ENCODE measurements around the gene SLC12A8. TPM values are rescaled to one million over a fixed set of nuclear protein-coding genes. Genes with fewer than 3 reads are reported as not detected.

The SLC12A8 gene
- total RNA-seq, 2 donors from 2014 or later = 20.7 to 33.7 TPM

- Histone ChIP-seq H3K27me3 (no peaks in the 10 kb centered on the region), H3K9ac (ENCODE audit: low read depth in 2 of 2, low read length in 2 of 2) (no peak overlapping the region), H3K4me1 (no peaks in the 10 kb centered on the region), H3K4me3 (no peak overlapping the region), H3K9me3 (no peaks in the 10 kb centered on the region), H3K36me3 (no peaks in the 10 kb centered on the region), H3K27ac (no peak overlapping the region)
- intact Hi-C loops (cut with DNase I) = no loop called here
- no peak for DNase-seq
- TF ChIP-seq, protein P1, sequence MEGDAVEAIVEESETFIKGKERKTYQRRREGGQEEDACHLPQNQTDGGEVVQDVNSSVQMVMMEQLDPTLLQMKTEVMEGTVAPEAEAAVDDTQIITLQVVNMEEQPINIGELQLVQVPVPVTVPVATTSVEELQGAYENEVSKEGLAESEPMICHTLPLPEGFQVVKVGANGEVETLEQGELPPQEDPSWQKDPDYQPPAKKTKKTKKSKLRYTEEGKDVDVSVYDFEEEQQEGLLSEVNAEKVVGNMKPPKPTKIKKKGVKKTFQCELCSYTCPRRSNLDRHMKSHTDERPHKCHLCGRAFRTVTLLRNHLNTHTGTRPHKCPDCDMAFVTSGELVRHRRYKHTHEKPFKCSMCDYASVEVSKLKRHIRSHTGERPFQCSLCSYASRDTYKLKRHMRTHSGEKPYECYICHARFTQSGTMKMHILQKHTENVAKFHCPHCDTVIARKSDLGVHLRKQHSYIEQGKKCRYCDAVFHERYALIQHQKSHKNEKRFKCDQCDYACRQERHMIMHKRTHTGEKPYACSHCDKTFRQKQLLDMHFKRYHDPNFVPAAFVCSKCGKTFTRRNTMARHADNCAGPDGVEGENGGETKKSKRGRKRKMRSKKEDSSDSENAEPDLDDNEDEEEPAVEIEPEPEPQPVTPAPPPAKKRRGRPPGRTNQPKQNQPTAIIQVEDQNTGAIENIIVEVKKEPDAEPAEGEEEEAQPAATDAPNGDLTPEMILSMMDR (IDR thresholded peaks at IDR 0.05) = no peak
These were observed 101.6 kb downstream of the SLC12A8 start for GRCh38 chr3:125110876-125111480.

- no peak overlapping the region for H3K4me3 ChIP-seq
- TF ChIP-seq, protein P1 (IDR thresholded peaks at IDR 0.05) = no peak
- no peak for DNase-seq
- no peaks in the 10 kb centered on the region for H3K27me3 ChIP-seq
- H3K36me3 ChIP-seq = no peaks in the 10 kb centered on the region
- intact Hi-C loops (cut with DNase I) = no loop called here
- H3K27ac ChIP-seq = no peak overlapping the region
- no peak overlapping the region for H3K9ac ChIP-seq (ENCODE audit: low read depth in 2 of 2, low read length in 2 of 2)
- no peaks in the 10 kb centered on the region for H3K9me3 ChIP-seq
- no peaks in the 10 kb centered on the region for H3K4me1 ChIP-seq
These were observed 102.3 kb downstream of the SLC12A8 start for GRCh38 chr3:125110016-125110875.

DNA sequence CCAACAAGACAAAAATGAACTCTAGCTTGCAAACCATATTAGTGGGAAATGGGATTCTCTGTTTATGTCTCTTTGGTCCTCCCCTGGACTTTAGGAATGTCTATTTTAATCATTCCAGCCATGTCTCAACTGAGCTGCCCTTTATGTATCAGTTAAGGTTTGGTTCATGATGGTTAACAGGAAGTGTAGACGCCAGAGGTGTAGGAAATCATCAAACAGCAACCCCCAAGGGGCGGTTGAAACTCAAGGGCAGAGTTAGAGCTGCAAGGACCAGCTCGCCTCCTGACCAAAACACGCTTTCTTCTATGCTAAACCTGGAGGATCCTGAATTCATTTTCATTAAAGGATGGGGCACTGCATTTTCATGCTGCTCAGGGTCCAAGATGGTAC lies 103.0 kb downstream of the SLC12A8 start:
- intact Hi-C loops (cut with DNase I) = no loop called here
- Histone ChIP-seq H3K36me3 (no peaks in the 10 kb centered on the region), H3K9ac (ENCODE audit: low read depth in 2 of 2, low read length in 2 of 2) (no peak overlapping the region), H3K4me1 (no peaks in the 10 kb centered on the region), H3K27me3 (no peaks in the 10 kb centered on the region), H3K4me3 (no peak overlapping the region), H3K9me3 (no peaks in the 10 kb centered on the region), H3K27ac (no peak overlapping the region)
- TF ChIP-seq, protein P1 (IDR thresholded peaks at IDR 0.05) = no peak
- DNase-seq = no peak

DNA sequence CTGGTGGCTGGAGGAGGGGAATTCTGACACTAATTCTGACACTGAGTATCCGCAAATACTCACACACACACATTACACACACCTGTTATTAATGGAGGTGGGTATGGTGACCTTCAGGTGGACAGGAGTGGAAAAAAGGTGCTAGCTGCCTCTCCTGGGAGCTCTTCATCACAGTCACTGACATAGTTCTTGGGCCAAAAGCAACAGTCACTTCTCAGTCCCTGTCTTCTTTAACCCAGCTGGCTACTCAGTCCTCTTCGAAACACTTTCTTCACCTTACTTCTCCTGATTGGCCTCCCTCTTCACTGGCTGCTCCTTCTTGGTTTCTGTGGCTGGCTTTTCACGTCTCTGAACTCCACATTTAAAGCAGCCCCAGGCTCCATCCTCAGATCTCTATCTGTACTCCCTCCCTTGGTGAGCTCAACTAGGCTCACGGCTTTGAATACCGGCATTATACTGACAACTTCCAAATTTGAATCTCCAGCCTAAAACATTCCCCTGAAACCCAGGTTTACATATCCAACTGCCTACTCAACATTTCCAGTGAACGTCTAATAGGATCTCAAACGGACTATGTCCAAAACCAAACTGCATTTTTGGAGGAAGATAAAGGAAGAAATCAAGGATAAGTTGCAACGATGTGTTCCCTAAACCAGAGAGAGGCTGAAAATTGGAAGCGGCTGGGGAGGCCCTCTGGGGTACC lies 103.6 kb downstream of the SLC12A8 start:
- intact Hi-C loops (cut with DNase I) = no loop called here
- no peaks in the 10 kb centered on the region for H3K27me3 ChIP-seq
- no peaks in the 10 kb centered on the region for H3K9me3 ChIP-seq
- no peak overlapping the region for H3K4me3 ChIP-seq
- no peak for DNase-seq
- no peaks in the 10 kb centered on the region for H3K36me3 ChIP-seq
- TF ChIP-seq, protein P1 (IDR thresholded peaks at IDR 0.05) = no peak
- H3K27ac ChIP-seq = no peak overlapping the region
- no peak overlapping the region for H3K9ac ChIP-seq (ENCODE audit: low read depth in 2 of 2, low read length in 2 of 2)
- no peaks in the 10 kb centered on the region for H3K4me1 ChIP-seq

- no peaks in the 10 kb centered on the region for H3K9me3 ChIP-seq
- H3K4me3 ChIP-seq = no peak overlapping the region
- DNase-seq = no peak
- TF ChIP-seq, protein P1 (IDR thresholded peaks at IDR 0.05) = no peak
- no peaks in the 10 kb centered on the region for H3K4me1 ChIP-seq
- H3K36me3 ChIP-seq = no peaks in the 10 kb centered on the region
- no peaks in the 10 kb centered on the region for H3K27me3 ChIP-seq
- H3K27ac ChIP-seq = no peak overlapping the region
- intact Hi-C loops (cut with DNase I) = no loop called here
- no peak overlapping the region for H3K9ac ChIP-seq (ENCODE audit: low read depth in 2 of 2, low read length in 2 of 2)
These were observed 104.5 kb downstream of the SLC12A8 start for GRCh38 chr3:125107861-125108567.

Measured in colonic mucosa (tissue), 4 donors.